A549 (cell line): ENCODE measurements around the gene SETBP1.

Experiments
- ESRRA ChIP-seq: fragments of 150-350 bp; IDR thresholded peaks from 2 replicates; pipeline ENCODE4 v1.6.1; 2014; ENCODE audit warnings: mild to moderate bottlenecking, low read length, borderline replicate concordance
- HEYL ChIP-seq: fragments of 250-450 bp; sonication (Bioruptor Pico); IDR thresholded peaks from 2 replicates; pipeline ENCODE4 v1.8.0; 2021; ENCODE audit warnings: mild to moderate bottlenecking, moderate library complexity
- HOXB5 ChIP-seq: fragments of 250-450 bp; sonication (Bioruptor Pico); IDR thresholded peaks from 2 replicates; pipeline ENCODE4 v1.5.0; 2020; ENCODE audit warnings: mild to moderate bottlenecking, moderate library complexity
- KDM1A ChIP-seq: fragments of 200-600 bp; sonication (generic); IDR thresholded peaks from 2 replicates; pipeline ENCODE4 v1.6.1; 2016; ENCODE audit warnings: low read depth, mild to moderate bottlenecking
- KDM5A ChIP-seq: fragments of 200-600 bp; sonication (generic); IDR thresholded peaks from 2 replicates; pipeline ENCODE4 v1.6.1; 2016; ENCODE audit warnings: antibody characterized with exemption, mild to moderate bottlenecking
- NR3C1 ChIP-seq: fragments of >200 bp; sonication (Bioruptor Twin); formaldehyde crosslinking; IDR thresholded peaks from 3 replicates; pipeline ENCODE4 v1.6.1; 2017
- POLR2A ChIP-seq: IDR thresholded peaks from 2 replicates; pipeline ENCODE4 v1.6.1; 2012; ENCODE audit warnings: mild to moderate bottlenecking, low read length
- RFX5 ChIP-seq: fragments of 450-650 bp; IDR thresholded peaks from 2 replicates; pipeline ENCODE4 v1.7.1; 2014; ENCODE audit warnings: antibody characterized with exemption, mild to moderate bottlenecking, moderate library complexity
- RNF2 ChIP-seq: fragments of 200-600 bp; sonication (generic); IDR thresholded peaks from 2 replicates; pipeline ENCODE4 v1.6.1; 2016; ENCODE audit warnings: low read depth, mild to moderate bottlenecking, antibody characterized with exemption, moderate library complexity, borderline replicate concordance
- SREBF2 ChIP-seq: fragments of 450-650 bp; IDR thresholded peaks from 2 replicates; pipeline ENCODE4 v1.6.1; 2014; ENCODE audit warnings: mild to moderate bottlenecking, moderate library complexity
- TF ChIP-seq, protein P1 (sequence below): IDR thresholded peaks from 2 replicates; pipeline ENCODE4 v1.6.1; 2012
- TF ChIP-seq, protein P2 (sequence below): fragments of 450-650 bp; IDR thresholded peaks from 2 replicates; pipeline ENCODE4 v1.6.1; 2014; ENCODE audit warnings: antibody characterized with exemption
- TF ChIP-seq, protein P3 (sequence below): fragments of >200 bp; sonication (Bioruptor Twin); formaldehyde crosslinking; IDR thresholded peaks from 3 replicates; pipeline ENCODE4 v1.5.1; 2016

DNA sequence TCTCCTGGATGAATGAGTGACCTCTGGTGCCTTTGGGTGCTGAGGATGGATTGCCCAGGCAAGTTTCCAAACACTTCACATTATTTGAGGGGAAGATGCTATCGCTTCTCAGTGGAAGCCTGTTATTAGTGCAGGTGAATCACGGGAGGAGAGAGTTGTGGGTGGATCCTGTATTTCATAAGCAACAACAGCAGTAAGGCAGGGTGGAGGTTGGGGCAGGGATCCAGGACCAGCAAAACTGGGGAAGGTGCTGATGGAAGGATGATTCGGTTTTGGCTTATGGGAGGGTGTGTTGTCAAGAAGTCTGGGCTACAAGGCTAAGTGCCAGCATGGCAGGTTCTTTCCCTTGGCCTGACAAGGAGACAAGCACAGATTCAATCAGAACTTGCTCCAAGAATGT is 37.7 kb upstream of the SETBP1 start:
- TF ChIP-seq SREBF2 (no peak), RNF2 (no peak), POLR2A (no peak), HOXB5 (no peak), HEYL (CRISPR knock-in tag) (no peak), ESRRA (no peak), NR3C1 (no peak), KDM5A (no peak), RFX5 (no peak), KDM1A (no peak)
- TF ChIP-seq, protein P1, sequence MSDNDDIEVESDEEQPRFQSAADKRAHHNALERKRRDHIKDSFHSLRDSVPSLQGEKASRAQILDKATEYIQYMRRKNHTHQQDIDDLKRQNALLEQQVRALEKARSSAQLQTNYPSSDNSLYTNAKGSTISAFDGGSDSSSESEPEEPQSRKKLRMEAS: no peak
- TF ChIP-seq, protein P2, sequence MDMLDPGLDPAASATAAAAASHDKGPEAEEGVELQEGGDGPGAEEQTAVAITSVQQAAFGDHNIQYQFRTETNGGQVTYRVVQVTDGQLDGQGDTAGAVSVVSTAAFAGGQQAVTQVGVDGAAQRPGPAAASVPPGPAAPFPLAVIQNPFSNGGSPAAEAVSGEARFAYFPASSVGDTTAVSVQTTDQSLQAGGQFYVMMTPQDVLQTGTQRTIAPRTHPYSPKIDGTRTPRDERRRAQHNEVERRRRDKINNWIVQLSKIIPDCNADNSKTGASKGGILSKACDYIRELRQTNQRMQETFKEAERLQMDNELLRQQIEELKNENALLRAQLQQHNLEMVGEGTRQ: no peak
- TF ChIP-seq, protein P3, sequence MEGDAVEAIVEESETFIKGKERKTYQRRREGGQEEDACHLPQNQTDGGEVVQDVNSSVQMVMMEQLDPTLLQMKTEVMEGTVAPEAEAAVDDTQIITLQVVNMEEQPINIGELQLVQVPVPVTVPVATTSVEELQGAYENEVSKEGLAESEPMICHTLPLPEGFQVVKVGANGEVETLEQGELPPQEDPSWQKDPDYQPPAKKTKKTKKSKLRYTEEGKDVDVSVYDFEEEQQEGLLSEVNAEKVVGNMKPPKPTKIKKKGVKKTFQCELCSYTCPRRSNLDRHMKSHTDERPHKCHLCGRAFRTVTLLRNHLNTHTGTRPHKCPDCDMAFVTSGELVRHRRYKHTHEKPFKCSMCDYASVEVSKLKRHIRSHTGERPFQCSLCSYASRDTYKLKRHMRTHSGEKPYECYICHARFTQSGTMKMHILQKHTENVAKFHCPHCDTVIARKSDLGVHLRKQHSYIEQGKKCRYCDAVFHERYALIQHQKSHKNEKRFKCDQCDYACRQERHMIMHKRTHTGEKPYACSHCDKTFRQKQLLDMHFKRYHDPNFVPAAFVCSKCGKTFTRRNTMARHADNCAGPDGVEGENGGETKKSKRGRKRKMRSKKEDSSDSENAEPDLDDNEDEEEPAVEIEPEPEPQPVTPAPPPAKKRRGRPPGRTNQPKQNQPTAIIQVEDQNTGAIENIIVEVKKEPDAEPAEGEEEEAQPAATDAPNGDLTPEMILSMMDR: no peak
